GM21786 (cell line): ENCODE results near the gene SEPTIN10.
"Not testable (repeated sequence)": the region's sequence is repeated elsewhere in the genome, so short reads cannot be mapped to it uniquely, and the experiment has no call there.

Experiments
- ATAC-seq: cut with Tn5 transposase; IDR thresholded peaks from one replicate; pipeline ENCODE4 v1.9.1; 2021; ENCODE audit not compliant: unreplicated experiment

SEPTIN10 gene

DNA sequence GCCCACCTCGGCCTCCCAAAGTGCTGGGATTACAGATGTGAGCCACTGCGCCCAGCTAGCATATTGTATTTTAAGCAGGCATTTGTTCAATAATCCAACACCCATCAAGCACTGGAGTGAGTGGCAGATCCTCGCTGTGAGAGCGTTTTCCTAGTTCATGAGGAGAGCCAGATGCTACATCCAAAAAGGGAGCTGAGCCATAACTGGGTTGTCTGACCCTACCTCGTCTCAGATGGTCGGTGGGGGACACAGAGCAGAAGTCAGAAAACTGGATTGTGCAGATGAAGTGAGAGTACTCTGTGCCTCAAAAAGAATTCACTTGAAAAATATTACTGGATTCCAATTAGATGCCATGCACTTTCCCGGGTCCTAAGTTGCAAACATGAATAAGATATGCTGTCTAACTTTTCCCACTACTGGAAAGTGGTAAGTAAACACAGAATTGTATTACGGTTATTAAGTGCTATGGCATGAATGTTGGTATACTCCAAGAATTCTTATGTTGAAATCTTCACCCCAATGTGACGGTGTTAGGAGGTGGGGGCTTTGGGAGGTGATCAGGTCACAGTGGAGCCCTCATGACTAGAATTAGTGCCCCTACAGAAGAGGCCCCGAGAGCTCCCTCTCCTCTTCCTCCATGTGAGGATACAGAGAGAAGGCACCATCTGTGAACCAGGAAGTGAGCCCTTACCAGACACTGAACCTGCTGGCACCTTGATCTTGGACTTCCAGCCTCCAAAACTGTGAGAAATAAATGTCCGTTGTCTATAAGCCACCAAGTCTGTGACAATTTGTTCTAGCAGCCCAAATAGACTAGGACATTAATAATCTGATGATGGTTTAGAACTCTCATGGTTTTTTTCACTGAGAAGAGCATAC is 21.9 kb upstream of the SEPTIN10 start:
- no peak for ATAC-seq

DNA sequence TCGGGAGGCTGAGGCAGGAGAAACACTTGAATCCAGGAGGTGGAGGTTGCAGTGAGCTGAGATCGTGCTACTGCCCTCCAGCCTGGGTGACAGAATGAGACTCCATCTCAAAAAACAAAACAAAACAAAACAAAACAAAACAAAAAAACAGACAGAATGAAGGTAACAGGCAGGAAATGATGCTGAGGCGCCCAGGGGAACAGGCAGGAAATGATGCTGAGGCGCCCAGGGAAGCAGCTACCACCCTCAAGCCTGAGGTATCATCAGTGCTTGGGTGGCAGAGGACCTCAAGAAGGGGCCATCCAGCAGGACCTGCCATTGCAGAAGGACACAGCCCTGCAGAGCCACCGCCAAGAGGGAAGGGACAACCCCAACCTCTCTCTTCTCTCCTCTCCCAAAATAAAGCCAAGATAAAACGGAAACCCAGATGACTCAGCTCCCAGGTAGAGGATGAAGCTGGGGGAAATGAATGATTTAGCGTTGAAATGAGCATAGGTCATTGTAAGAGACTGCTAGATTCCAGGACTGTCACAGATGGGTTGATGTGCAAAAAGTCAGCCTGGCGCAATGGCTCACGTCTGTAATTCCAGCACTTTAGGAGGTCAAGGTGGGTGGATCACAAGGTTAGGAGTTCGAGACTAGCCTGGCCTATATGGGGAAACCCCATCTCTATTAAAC is 19.7 kb upstream of the SEPTIN10 start:
- ATAC-seq = no peak

DNA sequence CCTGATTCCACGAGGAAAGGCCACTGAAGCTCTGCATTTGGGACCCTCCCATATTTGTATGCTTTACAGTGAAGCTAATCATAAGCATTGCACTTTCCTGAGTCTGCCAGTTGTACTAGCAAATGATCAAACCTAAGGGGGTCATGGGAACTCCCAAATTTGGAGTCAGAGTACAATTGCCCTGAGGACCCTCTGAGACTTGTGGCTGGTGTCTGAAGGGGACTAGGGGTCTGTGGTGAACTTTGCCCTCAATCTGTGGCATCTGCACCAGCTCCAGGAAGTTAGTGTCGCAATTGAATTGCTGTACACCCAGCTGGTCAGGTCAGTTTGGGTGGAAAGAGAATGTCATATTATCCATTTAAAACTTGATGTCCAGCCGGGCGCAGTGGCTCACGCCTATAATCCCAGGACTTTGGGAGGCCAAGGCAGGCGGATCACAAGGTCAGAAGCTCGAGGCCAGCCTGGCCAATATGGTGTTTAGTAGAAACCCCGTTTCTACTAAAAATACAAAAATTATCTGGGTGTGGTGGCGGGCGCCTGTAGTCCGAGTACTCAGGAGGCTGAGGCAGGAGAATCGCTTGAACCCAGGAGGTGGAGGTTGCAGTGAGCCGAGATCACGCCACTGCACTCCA is 18.5 kb upstream of the SEPTIN10 start:
- no peak for ATAC-seq

DNA sequence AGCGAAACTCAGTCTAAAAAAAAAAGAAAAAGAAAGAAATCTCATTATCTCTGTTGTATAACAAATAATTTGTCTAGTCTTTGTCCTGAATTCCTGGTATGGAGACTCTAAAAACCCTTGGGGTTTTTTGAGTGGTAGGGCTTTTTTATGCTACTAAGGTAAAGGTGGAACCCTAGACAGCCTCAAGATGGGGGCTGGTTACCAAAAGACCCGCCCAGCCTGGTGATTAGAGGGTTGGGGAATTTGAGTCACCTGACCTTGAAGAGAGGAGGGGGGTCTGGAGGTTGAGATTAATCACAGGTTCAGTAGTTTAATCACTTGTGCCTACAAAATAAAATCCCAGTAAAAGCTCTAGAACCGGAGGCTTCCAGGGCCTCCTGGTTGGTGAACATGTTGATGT is 18.0 kb upstream of the SEPTIN10 start:
- no peak for ATAC-seq

DNA sequence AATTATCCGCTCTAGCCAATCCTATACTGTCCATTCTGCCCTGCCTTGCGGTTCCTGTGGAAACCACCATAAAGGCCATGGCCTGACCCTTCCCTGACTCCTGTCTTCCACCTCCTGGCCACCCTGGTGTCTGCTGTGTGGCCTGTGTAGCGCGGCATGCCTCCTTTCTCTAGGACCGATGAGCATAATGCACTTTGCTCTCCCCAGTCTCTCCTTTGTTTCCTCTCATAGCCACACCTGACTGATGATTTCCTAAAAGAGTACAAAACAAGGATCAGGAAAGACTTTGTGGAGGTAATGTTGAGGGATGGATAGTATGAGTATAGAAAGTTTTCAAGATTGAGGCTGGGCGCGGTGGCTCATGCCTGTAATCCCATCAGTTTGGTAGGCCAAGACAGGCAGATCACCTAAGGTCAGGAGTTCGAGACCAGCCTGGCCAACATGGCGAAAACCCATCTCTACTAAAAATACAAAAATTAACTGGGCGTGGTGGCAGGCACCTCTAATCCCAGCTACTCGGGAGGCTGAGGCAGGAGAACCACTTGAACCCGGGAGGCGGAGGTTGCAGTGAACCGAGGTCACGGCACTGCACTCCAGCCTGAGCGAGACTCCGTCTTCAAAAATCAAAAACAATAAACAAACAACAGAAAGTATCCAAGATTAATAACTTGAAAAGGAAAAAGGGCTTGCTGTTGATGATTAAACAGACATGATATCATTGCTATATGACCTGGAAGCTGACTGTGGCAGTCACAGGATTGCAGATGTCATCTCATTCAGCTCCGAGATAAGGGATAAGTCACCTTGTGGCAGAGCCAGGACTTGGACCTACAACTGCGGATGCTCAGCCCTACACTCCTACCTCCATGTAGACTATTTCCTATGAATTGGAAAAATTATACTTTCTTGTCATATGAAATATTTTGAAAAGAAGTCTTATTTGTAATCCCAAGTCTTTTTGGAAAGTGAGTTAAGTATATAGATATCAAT is 17.0 kb upstream of the SEPTIN10 start:
- no peak for ATAC-seq

DNA sequence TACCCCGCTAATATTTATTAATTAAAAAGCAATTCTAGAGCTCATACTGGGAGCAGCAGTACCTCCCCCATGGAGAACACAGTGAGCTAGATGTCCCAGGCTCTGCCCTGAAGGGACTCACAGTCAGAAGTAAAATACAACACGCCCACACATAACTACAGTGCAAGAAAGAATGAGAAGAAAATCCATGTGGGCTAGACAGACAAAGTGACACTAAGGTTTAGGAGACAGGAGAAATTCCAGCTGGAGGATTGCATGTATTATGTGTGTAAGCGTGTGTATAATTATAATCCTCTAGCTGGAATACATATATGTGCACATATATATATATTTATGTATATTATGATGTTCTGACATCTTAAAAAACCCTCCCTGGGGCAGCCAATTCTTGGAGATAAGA is 16.1 kb upstream of the SEPTIN10 start:
- no peak for ATAC-seq

DNA sequence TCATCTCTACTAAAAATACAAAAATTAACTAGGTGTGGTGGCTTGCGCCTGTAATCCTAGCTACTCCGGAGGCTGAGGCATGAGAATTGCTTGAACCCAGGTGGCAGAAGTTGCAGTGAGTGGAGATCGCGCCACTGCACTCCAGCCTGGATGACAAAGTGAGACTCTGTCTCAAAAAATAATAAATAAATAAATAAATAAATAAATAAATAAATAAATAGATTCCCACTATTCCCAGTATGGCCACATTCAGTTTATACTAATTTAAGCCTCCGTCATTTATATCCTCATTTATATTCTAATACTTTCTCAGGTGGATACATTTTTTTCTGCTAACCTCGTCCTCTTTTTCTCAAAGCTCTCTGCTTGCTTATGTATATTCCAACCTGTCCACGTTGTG is 14.6 kb upstream of the SEPTIN10 start:
- ATAC-seq = not testable (repeated sequence)

DNA sequence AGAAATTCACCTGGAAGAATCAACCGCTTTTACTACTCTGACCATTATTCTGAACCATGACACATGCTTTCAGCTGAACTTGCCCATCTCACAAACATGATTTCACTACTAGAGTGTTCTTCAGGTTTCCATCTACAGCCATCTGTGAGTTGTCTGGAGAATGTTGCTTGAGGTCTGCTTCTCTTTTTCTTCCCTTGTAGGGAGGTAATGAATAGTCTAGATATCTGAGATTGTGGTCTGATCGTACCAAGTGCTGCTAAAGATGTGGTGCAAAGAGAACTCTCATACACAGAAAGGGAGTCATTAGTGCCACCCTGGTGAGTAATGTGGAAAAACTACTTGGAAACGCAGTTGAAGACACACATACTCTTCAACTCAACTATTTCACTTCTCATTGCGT is 10.6 kb upstream of the SEPTIN10 start:
- no peak for ATAC-seq

DNA sequence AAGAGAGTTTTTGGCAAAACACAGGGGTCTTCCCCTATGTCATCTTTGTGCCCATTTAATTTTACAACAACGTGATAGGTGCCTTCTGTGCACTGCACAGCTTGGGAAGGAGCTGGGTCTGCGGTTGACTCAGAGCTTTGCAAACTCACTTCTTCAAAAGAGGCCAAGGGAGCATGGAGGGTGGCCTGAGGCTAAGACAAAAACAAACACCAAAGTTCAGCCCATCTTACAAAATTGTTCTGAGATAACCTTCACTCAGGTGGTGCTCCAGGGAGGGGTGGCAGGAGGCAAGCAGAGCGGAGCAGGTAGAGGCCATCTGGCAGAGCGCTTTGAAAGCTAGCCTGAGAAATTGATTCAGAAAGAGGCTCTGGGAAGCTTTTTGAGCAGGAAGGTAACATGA is 10.2 kb upstream of the SEPTIN10 start:
- ATAC-seq = no peak

DNA sequence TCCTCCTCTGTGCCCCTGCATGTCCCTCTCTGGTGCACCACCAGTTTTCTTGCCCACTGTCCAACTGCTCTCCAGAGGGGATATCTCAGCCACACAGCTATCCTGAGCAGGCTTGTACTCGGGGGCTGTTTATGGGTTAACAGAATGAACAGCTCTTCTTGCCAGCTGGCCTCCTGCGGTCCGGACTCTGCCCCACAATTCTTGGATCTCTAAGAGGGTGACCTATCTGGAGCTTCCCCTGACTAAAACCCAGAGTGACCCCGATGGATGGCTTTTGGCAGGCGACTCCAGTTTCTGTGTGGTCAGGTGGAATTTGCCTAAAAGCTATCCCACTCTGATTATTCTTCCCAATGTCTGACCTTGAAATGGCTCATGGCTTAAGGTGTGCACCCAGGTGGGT is 9.5 kb upstream of the SEPTIN10 start:
- ATAC-seq = no peak

DNA sequence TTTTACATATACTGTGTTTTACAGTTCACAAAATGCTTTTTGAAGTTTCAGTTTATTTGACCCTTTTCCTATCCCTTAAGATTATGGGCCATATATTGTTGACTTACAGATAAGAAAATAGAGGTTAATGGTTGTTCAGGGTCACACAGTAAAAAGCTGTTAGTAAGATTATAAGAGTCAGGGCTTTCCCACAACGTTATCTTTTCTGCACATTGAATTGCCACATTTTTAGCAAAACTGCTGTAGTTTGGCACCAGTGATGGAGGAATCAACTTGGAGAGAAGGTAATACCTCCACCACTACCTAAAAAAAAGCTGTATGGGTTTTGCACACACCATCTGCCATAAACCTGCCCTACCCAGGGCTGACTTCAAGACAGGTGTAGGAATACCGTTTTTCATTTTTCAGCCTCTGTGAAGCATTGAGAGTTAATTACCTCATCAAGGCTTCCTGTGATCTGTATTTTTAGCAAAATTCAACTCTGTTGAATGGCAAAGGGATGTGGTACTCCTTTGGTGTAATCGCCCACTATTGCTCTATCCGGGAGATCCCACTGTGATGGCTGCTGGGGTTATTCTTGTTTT is 5.4 kb upstream of the SEPTIN10 start:
- ATAC-seq = no peak

DNA sequence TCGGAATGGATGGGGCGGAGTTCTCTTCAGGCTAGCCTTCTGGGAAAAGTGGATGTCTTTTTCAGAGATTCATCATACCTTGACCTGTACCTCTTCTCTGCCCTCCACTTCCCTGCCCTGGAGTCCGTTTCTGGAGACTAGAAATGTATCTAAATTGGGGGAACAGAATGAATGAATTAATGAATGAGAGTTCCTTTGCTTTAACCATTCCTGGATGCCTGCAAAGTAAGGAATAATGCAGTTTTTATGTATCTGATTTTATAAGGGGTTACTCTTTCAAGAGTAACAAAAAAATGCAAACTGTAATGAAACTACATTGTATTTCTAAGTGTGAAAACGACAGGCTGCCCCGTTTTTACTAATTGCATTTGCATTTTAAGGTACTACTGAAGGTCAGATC is 2.4 kb upstream of the SEPTIN10 start:
- ATAC-seq = no peak

DNA sequence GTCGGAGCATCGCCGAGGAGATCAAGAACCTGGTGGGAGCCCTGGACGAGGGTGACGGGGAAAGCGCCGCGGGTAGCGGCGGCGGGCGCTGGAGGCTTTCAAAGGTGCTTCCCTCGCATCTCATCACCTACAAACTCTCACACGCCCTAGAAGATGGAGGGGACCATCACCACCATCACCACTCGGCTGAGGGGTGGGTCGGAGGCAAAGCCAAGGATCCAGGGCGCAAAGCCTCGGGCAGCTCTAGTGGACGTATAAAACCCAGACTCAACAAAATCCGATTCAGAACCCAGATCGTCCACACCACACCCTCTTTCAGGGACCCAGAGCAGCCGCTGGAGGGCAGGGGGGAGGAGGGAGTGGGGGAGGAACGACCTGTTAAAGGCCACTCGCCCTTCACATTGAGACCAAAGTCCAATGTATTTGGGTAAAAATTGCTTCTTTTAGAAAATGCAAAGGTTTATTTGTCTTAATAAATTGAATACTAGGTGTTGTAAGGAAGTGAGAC is 1.9 kb upstream of the SEPTIN10 start:
- no peak for ATAC-seq

DNA sequence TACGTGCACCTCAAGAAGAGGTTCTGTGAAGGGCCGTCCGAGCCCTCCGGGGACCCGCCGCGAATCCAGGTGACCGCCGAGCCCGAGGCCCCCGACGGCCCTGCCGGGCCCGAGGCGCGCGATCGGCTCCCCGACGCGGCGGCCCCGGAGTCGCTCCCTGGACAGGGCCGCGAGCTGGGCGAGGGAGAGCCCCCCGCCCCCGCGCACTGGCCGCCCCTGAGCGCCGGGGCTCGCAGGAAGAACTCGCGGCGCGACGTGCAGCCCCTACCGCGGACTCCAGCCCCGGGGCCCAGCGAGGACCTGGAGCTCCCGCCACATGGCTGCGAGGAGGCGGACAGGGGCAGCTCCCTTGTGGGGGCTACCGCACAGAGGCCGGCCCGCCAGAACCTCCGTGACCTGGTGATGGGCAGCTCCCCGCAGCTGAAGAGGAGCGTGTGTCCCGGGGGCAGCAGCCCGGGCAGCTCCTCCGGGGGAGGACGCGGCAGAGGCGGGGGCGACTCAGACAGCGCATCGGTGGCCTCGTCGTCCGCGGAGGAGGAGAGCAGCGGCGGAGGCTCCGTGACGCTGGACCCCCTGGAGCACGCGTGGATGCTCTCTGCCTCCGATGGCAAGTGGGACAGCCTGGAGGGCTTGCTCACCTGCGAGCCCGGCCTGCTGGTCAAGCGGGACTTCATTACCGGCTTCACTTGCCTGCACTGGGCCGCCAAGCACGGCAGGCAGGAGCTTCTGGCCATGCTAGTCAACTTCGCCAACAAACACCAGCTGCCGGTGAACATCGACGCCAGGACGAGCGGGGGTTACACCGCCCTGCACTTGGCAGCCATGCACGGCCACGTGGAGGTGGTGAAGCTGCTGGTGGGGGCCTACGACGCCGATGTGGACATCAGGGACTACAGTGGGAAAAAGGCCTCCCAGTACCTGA is 1.2 kb upstream of the SEPTIN10 start:
- ATAC-seq = no peak

DNA sequence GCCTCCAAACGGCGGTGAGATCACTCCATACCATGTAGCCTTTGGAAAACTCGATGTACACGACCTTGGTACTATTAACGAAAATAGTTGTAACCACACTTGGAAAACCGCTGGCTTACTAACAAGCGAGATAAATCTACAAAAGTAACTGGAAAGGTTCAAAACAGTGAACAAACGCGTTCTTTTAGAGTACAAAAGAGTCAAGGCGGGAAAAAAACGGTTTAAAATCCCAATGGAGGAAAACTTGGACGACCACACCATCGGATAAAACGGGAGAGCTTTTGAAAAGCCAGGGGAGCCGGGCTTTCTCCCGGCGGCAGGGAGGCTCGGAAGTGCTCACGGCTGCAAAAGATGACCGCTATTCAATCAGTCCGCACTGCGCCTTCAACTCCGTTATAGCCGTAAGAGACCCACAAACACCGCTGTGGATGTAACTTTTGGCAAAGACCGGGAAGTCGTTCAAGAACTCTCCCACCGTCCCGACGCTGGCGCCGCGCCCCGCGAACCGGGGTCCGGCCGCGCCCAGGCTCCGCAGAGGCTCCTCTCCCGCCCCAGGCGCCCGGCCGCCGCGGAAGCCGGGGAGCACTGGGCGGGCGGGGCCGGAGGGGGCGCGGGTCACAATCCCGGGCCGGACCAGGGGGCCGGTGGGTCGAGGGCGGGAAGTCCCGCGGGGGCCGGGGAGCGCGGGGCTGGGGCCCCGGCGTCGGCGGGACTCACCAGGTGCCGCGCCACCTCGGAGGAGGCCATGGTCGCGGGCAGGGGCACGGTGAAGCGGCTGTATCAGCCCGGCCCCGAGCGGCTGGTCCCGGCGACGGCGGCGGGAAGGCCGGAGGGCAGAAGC is 465 bp downstream of the SEPTIN10 start:
- ATAC-seq = peak; percentile 19

DNA sequence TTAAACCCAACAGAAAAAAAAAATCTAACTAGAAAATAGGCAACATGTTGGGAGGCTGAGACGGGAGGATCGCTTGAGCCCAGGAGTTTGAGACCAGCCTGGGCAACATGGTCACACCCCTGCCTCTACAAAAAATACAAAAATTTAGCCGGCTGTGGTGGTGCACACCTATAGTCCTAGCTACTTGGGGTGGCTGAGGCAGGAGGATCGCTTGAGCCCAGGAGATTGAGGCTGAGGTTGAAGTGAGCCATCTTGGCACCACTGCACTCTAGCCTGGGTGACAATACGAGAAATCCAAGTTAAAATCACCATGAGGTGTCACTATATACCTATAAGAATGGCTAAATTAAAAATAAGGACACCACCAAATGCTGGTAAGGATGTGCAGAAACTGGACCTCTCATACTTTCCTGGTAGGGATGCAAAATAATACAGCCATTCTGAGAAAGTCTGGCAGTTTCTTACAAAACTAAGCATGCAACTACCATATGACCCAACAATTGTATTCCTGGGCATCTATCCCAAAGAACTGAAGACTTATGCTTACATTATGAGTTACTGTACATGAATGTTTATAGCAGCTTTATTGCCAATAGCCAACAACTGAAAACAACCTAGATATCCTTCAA is 2.2 kb downstream of the SEPTIN10 start:
- ATAC-seq = no peak

DNA sequence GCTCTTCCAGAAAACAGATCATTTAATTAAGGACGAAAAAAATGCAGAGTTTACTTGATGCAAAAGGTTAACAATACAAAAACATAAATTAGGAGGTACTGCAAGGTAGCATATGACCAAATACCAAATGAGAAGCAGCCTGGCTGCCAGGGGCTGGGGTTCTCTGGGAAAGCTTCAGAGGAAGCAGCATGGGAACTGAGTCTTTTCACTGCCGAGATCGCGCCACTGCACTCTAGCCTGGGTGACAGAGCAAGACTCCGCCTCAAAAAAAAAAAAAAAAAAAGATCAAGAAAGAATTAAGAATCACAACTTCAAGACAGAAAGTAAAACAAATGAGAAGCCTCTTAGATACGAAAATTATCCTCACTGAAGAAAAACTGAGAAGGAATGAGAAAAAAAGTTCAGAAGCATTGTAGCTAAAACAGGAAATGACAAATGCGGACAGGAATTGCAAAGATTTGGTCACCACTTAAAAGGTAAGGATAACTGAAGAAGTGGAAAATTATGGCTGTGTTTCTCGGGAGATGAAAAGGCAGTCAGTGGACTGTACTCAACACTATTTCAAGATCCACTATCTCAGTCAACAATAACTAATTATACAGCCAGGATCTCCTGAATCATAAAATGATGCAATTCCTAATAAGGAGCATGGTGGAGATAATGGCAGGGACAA is 4.3 kb downstream of the SEPTIN10 start:
- ATAC-seq = no peak
